Parathyroid adenoma (tissue), 2 donors: ENCODE data around the gene MUC4.
"Not testable (repeated sequence)": the region's sequence is repeated elsewhere in the genome, so short reads cannot be mapped to it uniquely, and the experiment has no call there.

Experiments
- H2AFZ ChIP-seq: fragments of 300-600 bp; sonication (generic); one replicate; pipeline ENCODE4 v1.7.0; 2017; ENCODE audit warnings: antibody characterized with exemption, mild to moderate bottlenecking
- H3K27ac ChIP-seq: fragments of 300-600 bp; sonication (generic); one replicate; pipeline ENCODE4 v1.7.0; 2017
- H3K27me3 ChIP-seq: fragments of 300-600 bp; sonication (generic); one replicate; pipeline ENCODE4 v1.7.0; 2017; ENCODE audit warnings: low read length; ENCODE audit not compliant: control insufficient read depth, insufficient read depth
- H3K36me3 ChIP-seq: fragments of 300-600 bp; sonication (generic); one replicate; pipeline ENCODE4 v1.7.0; 2017; ENCODE audit warnings: low read length; ENCODE audit not compliant: control insufficient read depth, insufficient read depth
- H3K4me1 ChIP-seq: fragments of 300-600 bp; sonication (generic); one replicate; pipeline ENCODE4 v1.7.0; 2017; ENCODE audit warnings: control low read depth
- H3K4me2 ChIP-seq: fragments of 300-600 bp; sonication (generic); one replicate; pipeline ENCODE4 v1.7.0; 2017; ENCODE audit warnings: low read length
- H3K4me3 ChIP-seq: fragments of 300-600 bp; sonication (generic); one replicate; pipeline ENCODE4 v1.7.0; 2017; ENCODE audit warnings: low read depth, low read length
- H3K79me2 ChIP-seq: fragments of 300-600 bp; sonication (generic); one replicate; pipeline ENCODE4 v1.7.0; 2017; ENCODE audit warnings: control low read depth
- H3K9ac ChIP-seq: fragments of 300-600 bp; sonication (generic); one replicate; pipeline ENCODE4 v1.7.0; 2017; ENCODE audit warnings: mild to moderate bottlenecking
- H3K9me3 ChIP-seq: fragments of 300-600 bp; sonication (generic); one replicate; pipeline ENCODE4 v1.7.0; 2017; ENCODE audit warnings: low read length; ENCODE audit not compliant: control insufficient read depth
- TF ChIP-seq, protein P1 (sequence below): fragments of 300-600 bp; sonication (generic); IDR thresholded peaks from one replicate; pipeline ENCODE4 v1.7.0; 2017; ENCODE audit warnings: antibody characterized with exemption, mild to moderate bottlenecking
- donor health status: primary hyperparathyroidism.

The MUC4 gene

GRCh38 chr3:195800240-195800639 is 11.5 kb downstream of the MUC4 start:
- Histone ChIP-seq H3K4me3 (no peak overlapping the region), H2AFZ (no peak overlapping the region), H3K9ac (no peak overlapping the region), H3K27ac (no peak overlapping the region), H3K36me3 (no peaks in the 10 kb centered on the region), H3K27me3 (no peaks in the 10 kb centered on the region), H3K4me2 (no peak overlapping the region), H3K4me1 (no peaks in the 10 kb centered on the region), H3K79me2 (no peaks in the 10 kb centered on the region), H3K9me3 (no peaks in the 10 kb centered on the region)
- TF ChIP-seq, protein P1, sequence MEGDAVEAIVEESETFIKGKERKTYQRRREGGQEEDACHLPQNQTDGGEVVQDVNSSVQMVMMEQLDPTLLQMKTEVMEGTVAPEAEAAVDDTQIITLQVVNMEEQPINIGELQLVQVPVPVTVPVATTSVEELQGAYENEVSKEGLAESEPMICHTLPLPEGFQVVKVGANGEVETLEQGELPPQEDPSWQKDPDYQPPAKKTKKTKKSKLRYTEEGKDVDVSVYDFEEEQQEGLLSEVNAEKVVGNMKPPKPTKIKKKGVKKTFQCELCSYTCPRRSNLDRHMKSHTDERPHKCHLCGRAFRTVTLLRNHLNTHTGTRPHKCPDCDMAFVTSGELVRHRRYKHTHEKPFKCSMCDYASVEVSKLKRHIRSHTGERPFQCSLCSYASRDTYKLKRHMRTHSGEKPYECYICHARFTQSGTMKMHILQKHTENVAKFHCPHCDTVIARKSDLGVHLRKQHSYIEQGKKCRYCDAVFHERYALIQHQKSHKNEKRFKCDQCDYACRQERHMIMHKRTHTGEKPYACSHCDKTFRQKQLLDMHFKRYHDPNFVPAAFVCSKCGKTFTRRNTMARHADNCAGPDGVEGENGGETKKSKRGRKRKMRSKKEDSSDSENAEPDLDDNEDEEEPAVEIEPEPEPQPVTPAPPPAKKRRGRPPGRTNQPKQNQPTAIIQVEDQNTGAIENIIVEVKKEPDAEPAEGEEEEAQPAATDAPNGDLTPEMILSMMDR, result no peak

GRCh38 chr3:195796795-195797194 is 14.9 kb downstream of the MUC4 start:
- H3K4me1 ChIP-seq, result no peaks in the 10 kb centered on the region
- no peaks in the 10 kb centered on the region for H3K36me3 ChIP-seq
- no peak overlapping the region for H3K4me3 ChIP-seq
- H3K9me3 ChIP-seq, result no peaks in the 10 kb centered on the region
- H3K79me2 ChIP-seq, result no peaks in the 10 kb centered on the region
- no peak overlapping the region for H2AFZ ChIP-seq
- TF ChIP-seq, protein P1, result no peak
- H3K9ac ChIP-seq, result no peak overlapping the region
- H3K27ac ChIP-seq, result no peak overlapping the region
- H3K27me3 ChIP-seq, result no peaks in the 10 kb centered on the region
- no peak overlapping the region for H3K4me2 ChIP-seq

DNA sequence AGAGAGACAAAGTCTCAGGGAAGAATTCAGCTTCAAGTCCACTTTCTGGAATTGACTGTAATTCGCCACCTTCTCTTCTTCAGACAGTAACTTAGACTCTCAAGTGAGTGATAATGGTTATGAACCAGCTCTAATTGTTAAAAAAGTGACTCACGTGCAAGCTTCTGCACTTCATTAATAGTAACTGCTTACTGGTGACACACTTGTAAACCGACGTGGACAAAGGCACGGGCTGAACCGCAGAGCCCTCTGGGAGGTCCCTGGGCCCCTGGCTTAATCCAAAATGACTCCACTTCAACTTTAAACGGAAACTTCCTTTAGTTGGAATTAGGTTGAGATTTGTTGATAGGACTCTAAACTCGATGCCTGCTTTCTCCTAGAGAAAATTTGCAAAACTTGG is 17.0 kb downstream of the MUC4 start:
- Histone ChIP-seq H3K79me2 (no peaks in the 10 kb centered on the region), H3K27ac (no peak overlapping the region), H3K36me3 (no peaks in the 10 kb centered on the region), H3K4me2 (no peak overlapping the region), H3K9me3 (no peaks in the 10 kb centered on the region), H3K27me3 (no peaks in the 10 kb centered on the region), H3K4me1 (no peaks in the 10 kb centered on the region), H3K9ac (no peak overlapping the region), H3K4me3 (no peak overlapping the region), H2AFZ (no peak overlapping the region)
- TF ChIP-seq, protein P1, result no peak

GRCh38 chr3:195792621-195793020 is 19.1 kb downstream of the MUC4 start:
- not testable (repeated sequence) for H3K27ac ChIP-seq, H3K9me3 ChIP-seq, H3K79me2 ChIP-seq, H3K4me1 ChIP-seq, H3K9ac ChIP-seq, H3K27me3 ChIP-seq, H2AFZ ChIP-seq, H3K36me3 ChIP-seq, H3K4me2 ChIP-seq, H3K4me3 ChIP-seq

GRCh38 chr3:195790901-195791300 is 20.8 kb downstream of the MUC4 start:
- Histone ChIP-seq H3K4me3 (no peak overlapping the region), H3K79me2 (no peaks in the 10 kb centered on the region), H3K4me2 (no peak overlapping the region), H2AFZ (no peak overlapping the region), H3K27ac (no peak overlapping the region), H3K9me3 (no peaks in the 10 kb centered on the region), H3K9ac (no peak overlapping the region), H3K4me1 (no peaks in the 10 kb centered on the region), H3K36me3 (no peaks in the 10 kb centered on the region), H3K27me3 (no peaks in the 10 kb centered on the region)
- TF ChIP-seq, protein P1, result no peak
